IMR-90 (cell line): ENCODE measurements around the gene RBPJ. TPM values are rescaled to one million over a fixed set of nuclear protein-coding genes. Genes with fewer than 3 reads are reported as not detected.
A peak's percentile ranks its signal among the peaks of the same experiment; 100 is the strongest.

Source experiments
- ATAC-seq: fragments of 200-7000 bp; cut with Tn5 transposase; 2 replicates; pipeline ENCODE4 v1.9.1; 2020; ENCODE audit warnings: low read depth, mild to moderate bottlenecking, moderate library complexity
- BruUV-seq: library from RNA; stranded (reverse); fragments of 400-500 nt; replicated peaks from 2 replicates; lab custom pipeline; 2021; lab: Mats Ljungman, UMichigan
- CTCF ChIA-PET: fragments of 300-600 bp; formaldehyde crosslinking; extraction: SDS; loops from one replicate; lab custom pipeline; 2021; ENCODE audit warnings: antibody characterized with exemption; lab: Yijun Ruan, JAX
- POLR2A ChIA-PET: fragments of 300-600 bp; sonication (Branson Sonifier 250); formaldehyde crosslinking; loops from one replicate; lab custom pipeline; 2022; ENCODE audit warnings: antibody characterized with exemption; ENCODE audit not compliant: unreplicated experiment; lab: Charles Lee
- DNase-seq: peaks from one replicate; pipeline ENCODE4 v3.0.0; 2013
- H2AFZ ChIP-seq: replicated peaks from 2 replicates; pipeline ENCODE3; 2013; ENCODE audit warnings: low read length, mild to moderate bottlenecking; ENCODE audit not compliant: poor library complexity
- H2AK5ac ChIP-seq: 2 replicates; pipeline ENCODE4 v1.6.1; 2013; ENCODE audit warnings: low read depth, low read length, inconsistent platforms
- H2AK9ac ChIP-seq: replicated peaks from 2 replicates; pipeline ENCODE3; 2013; ENCODE audit warnings: mild to moderate bottlenecking, low read depth, low read length, moderate library complexity; ENCODE audit not compliant: poor library complexity
- H2BK120ac ChIP-seq: 2 replicates; pipeline ENCODE4 v1.6.1; 2013; ENCODE audit warnings: low read depth, low read length, inconsistent platforms
- H2BK15ac ChIP-seq: 3 replicates; pipeline ENCODE4 v1.6.1; 2013; ENCODE audit warnings: low read depth, low read length, inconsistent platforms
- H2BK20ac ChIP-seq: 2 replicates; pipeline ENCODE4 v1.6.1; 2013; ENCODE audit warnings: low read depth, mild to moderate bottlenecking, inconsistent platforms, low read length, moderate library complexity
- H2BK5ac ChIP-seq: 2 replicates; pipeline ENCODE4 v1.6.1; 2013; ENCODE audit warnings: mild to moderate bottlenecking, low read depth, low read length, inconsistent platforms; ENCODE audit not compliant: poor library complexity, severe bottlenecking
- H3K14ac ChIP-seq: replicated peaks from 2 replicates; pipeline ENCODE4 v1.6.1; 2013; ENCODE audit warnings: low read depth, low read length, inconsistent platforms
- H3K18ac ChIP-seq: 2 replicates; pipeline ENCODE4 v1.6.1; 2013; ENCODE audit warnings: low read depth, low read length, control low read depth
- H3K23ac ChIP-seq: 2 replicates; pipeline ENCODE4 v1.6.1; 2013; ENCODE audit warnings: low read depth, low read length, inconsistent platforms
- H3K27ac ChIP-seq: 2 replicates; pipeline ENCODE4 v1.5.1; 2013; ENCODE audit warnings: mild to moderate bottlenecking, control low read depth, low read length; ENCODE audit not compliant: insufficient read depth
- H3K27me3 ChIP-seq: 2 replicates; pipeline ENCODE4 v1.6.1; 2013; ENCODE audit warnings: low read length; ENCODE audit not compliant: control insufficient read depth, insufficient read depth
- H3K36me3 ChIP-seq: 2 replicates; pipeline ENCODE4 v1.6.1; 2013; ENCODE audit warnings: low read length, mixed read lengths; ENCODE audit not compliant: control insufficient read depth, insufficient read depth
- H3K4ac ChIP-seq: 2 replicates; pipeline ENCODE4 v1.6.1; 2013; ENCODE audit warnings: low read depth, low read length, inconsistent platforms
- H3K4me1 ChIP-seq: 2 replicates; pipeline ENCODE4 v1.6.1; 2013; ENCODE audit warnings: low read length, mixed read lengths; ENCODE audit not compliant: control insufficient read depth, insufficient read depth
- H3K4me2 ChIP-seq: 2 replicates; pipeline ENCODE4 v1.6.1; 2013; ENCODE audit warnings: low read depth, mild to moderate bottlenecking, control low read depth, low read length, moderate library complexity
- H3K4me3 ChIP-seq: 2 replicates; pipeline ENCODE4 v1.5.1; 2013; ENCODE audit warnings: low read depth, mild to moderate bottlenecking, control low read depth, low read length, moderate library complexity; ENCODE audit not compliant: insufficient read depth
- H3K56ac ChIP-seq: 2 replicates; pipeline ENCODE4 v1.6.1; 2013; ENCODE audit warnings: low read length, inconsistent platforms; ENCODE audit not compliant: insufficient read depth; ENCODE audit errors: extremely low read depth
- H3K79me1 ChIP-seq, 2 experiments: 2 replicates each; pipeline ENCODE4 v1.6.1; 2013; ENCODE audit warnings: low read length in 2 of 2, inconsistent platforms in 1 of 2, low read depth in 1 of 2
- H3K9ac ChIP-seq: 2 replicates; pipeline ENCODE4 v1.6.1; 2013; ENCODE audit warnings: low read depth, low read length, control low read depth
- H3K9me1 ChIP-seq: 2 replicates; pipeline ENCODE4 v1.6.1; 2013; ENCODE audit warnings: low read length, inconsistent platforms; ENCODE audit not compliant: insufficient read depth
- H3K9me3 ChIP-seq: 2 replicates; pipeline ENCODE4 v1.6.1; 2013; ENCODE audit warnings: low read length; ENCODE audit not compliant: control insufficient read depth, insufficient read depth
- H4K20me1 ChIP-seq: 2 replicates; pipeline ENCODE4 v1.6.1; 2013; ENCODE audit warnings: low read length, inconsistent platforms; ENCODE audit not compliant: insufficient read depth
- H4K5ac ChIP-seq: 2 replicates; pipeline ENCODE4 v1.6.1; 2013; ENCODE audit warnings: mild to moderate bottlenecking, low read depth, low read length, control low read depth
- H4K8ac ChIP-seq, 2 experiments: 2 replicates each; pipeline ENCODE4 v1.6.1; 2013; ENCODE audit warnings: low read depth in 2 of 2, low read length in 2 of 2, control low read depth in 1 of 2, inconsistent platforms in 1 of 2
- H4K91ac ChIP-seq: 2 replicates; pipeline ENCODE4 v1.6.1; 2013; ENCODE audit warnings: low read depth, low read length, inconsistent platforms; ENCODE audit not compliant: insufficient read depth
- CEBPB ChIP-seq: IDR thresholded peaks from 2 replicates; pipeline ENCODE4 v1.6.1; 2012; ENCODE audit warnings: low read depth, low read length, improper control_type of control experiment
- CHD1 ChIP-seq: IDR thresholded peaks from 2 replicates; pipeline ENCODE4 v1.6.1; 2012; ENCODE audit warnings: low read depth, low read length, improper control_type of control experiment
- ELK1 ChIP-seq: fragments of 150-350 bp; IDR thresholded peaks from 2 replicates; pipeline ENCODE4 v1.6.1; 2016; ENCODE audit warnings: low read depth, mild to moderate bottlenecking, low read length, moderate library complexity, borderline replicate concordance
- MAFK ChIP-seq: IDR thresholded peaks from 2 replicates; pipeline ENCODE4 v1.6.1; 2012; ENCODE audit warnings: low read depth, low read length, improper control_type of control experiment
- MAZ ChIP-seq: IDR thresholded peaks from 2 replicates; pipeline ENCODE4 v1.6.1; 2012; ENCODE audit warnings: low read depth, mild to moderate bottlenecking, low read length, improper control_type of control experiment, moderate library complexity, borderline replicate concordance
- POLR2A ChIP-seq: IDR thresholded peaks from 2 replicates; pipeline ENCODE4 v1.6.1; 2012; ENCODE audit warnings: mild to moderate bottlenecking, low read depth, low read length
- SMC3 ChIP-seq: fragments of 150-350 bp; IDR thresholded peaks from 2 replicates; pipeline ENCODE4 v1.6.1; 2016; ENCODE audit warnings: low read depth, mild to moderate bottlenecking, antibody characterized with exemption, low read length, moderate library complexity
- WGBS, 2 experiments: methylation state at CpG; one replicate each; pipeline versions ENCODE4 v1.1.5 to v1.1.7; 2013; ENCODE audit warnings: missing lambda C conversion rate in 2 of 2; ENCODE audit not compliant: insufficient read length in 1 of 2; ENCODE audit errors: extremely low coverage in 2 of 2; 5-methylcytosine and 5-hydroxymethylcytosine counted together
- dilution Hi-C: fragments of 300-500 bp; cut with HindIII; formaldehyde crosslinking; loops from one replicate; pipeline ENCODE4 v1.14.3; 2018; ENCODE audit warnings: low sequenced_read_pairs; ENCODE audit not compliant: unreplicated experiment
- in situ Hi-C: fragments of 300-500 bp; cut with MboI; formaldehyde crosslinking; loops from 3 replicates; pipeline ENCODE4 v1.14.3; 2019; ENCODE audit warnings: low sequenced_read_pairs, inconsistent platforms, mixed read lengths
- intact Hi-C: fragments of 100-400 bp; cut with micrococcal nuclease; formaldehyde crosslinking; loops from 2 replicates; pipeline ENCODE4 v1.10.0; 2022
- polyA plus RNA-seq, 3 experiments: library from polyadenylated mRNA; depleted of rRNA; stranded (reverse); fragments of >200 nt; gene quantifications; 2 replicates each; pipeline ENCODE4 v1.2.3, GENCODE V29; 2012; ENCODE audit warnings: low replicate concordance in 1 of 3
- total RNA-seq: library from RNA; depleted of rRNA; stranded (reverse); fragments of >200 nt; gene quantifications from 2 replicates; pipeline ENCODE4 v1.2.3, GENCODE V29; 2012
- TF ChIP-seq, protein P1 (sequence below): fragments of 150-350 bp; IDR thresholded peaks from 2 replicates; pipeline ENCODE4 v1.6.1; 2017; ENCODE audit warnings: mild to moderate bottlenecking, antibody characterized with exemption, low read length, low read depth
- TF ChIP-seq, protein P2 (sequence below): conservative IDR thresholded peaks from 2 replicates; pipeline ENCODE4 v1.5.1; 2012; ENCODE audit warnings: mild to moderate bottlenecking, low read depth, low read length, improper control_type of control experiment

RBPJ gene
- total and polyA plus RNA-seq, 2 of the 4 experiments (the other 2 are of a cell fraction), result 50.3 to 148 TPM

DNA sequence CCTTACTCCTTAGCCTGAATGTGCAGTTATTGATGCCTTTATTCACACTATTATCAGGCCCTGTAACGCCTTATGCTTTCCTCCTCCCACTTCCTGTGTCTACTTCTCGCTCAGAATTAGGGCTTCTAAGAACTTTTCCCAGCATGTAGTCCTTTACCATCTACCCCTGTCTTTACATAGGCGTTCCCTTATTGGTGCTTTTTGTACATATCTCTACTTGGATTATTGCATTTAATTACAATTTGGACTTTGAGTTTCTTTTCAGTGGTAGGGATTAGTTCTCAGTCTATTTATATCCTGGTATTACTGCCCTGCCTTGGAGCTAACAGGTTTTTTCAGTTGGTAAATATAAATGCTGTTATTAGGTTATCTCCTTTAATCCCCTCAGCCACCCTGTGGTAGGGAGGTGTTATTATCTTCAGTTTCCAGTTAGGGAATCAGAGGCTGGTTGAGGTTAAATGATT, 84.0 kb downstream of the RBPJ start:
- H3K9ac ChIP-seq, result no peak overlapping the region
- no peak overlapping the region for H2AK9ac ChIP-seq
- H3K14ac ChIP-seq, result no peak overlapping the region
- no peak overlapping the region for H3K4me2 ChIP-seq
- peak overlapping the region; percentile 29; the same call in 1 of the 2 replicates for H4K5ac ChIP-seq
- H2BK5ac ChIP-seq, result peak overlapping the region; percentile 50
- TF ChIP-seq MAZ, result no peak
- TF ChIP-seq SMC3, result no peak
- TF ChIP-seq CEBPB, result no peak
- TF ChIP-seq MAFK, result no peak
- TF ChIP-seq, protein P1, sequence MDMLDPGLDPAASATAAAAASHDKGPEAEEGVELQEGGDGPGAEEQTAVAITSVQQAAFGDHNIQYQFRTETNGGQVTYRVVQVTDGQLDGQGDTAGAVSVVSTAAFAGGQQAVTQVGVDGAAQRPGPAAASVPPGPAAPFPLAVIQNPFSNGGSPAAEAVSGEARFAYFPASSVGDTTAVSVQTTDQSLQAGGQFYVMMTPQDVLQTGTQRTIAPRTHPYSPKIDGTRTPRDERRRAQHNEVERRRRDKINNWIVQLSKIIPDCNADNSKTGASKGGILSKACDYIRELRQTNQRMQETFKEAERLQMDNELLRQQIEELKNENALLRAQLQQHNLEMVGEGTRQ, result no peak
- no peak for TF ChIP-seq POLR2A
- TF ChIP-seq ELK1, result no peak
- TF ChIP-seq, protein P2, sequence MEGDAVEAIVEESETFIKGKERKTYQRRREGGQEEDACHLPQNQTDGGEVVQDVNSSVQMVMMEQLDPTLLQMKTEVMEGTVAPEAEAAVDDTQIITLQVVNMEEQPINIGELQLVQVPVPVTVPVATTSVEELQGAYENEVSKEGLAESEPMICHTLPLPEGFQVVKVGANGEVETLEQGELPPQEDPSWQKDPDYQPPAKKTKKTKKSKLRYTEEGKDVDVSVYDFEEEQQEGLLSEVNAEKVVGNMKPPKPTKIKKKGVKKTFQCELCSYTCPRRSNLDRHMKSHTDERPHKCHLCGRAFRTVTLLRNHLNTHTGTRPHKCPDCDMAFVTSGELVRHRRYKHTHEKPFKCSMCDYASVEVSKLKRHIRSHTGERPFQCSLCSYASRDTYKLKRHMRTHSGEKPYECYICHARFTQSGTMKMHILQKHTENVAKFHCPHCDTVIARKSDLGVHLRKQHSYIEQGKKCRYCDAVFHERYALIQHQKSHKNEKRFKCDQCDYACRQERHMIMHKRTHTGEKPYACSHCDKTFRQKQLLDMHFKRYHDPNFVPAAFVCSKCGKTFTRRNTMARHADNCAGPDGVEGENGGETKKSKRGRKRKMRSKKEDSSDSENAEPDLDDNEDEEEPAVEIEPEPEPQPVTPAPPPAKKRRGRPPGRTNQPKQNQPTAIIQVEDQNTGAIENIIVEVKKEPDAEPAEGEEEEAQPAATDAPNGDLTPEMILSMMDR, result no peak
- TF ChIP-seq CHD1, result no peak
- dilution Hi-C loops (no loop called here), in situ Hi-C loops (loop anchor here (5.0 to 10.0 kb wide), 2 partner anchors 380 to 412 kb away; no protein-coding TSS in a partner anchor), intact Hi-C loops (no loop called here)
- no peak overlapping the region for H4K8ac ChIP-seq
- no peaks in the 10 kb centered on the region; the same call in 1 of the 2 replicates for H3K4me1 ChIP-seq
- ChIA-PET POLR2A (no interaction called here), CTCF (interaction anchor here (0.5 to 1.0 kb wide), 2 partner anchors 11 to 51 kb away, joined by 3 to 4 read pairs; no protein-coding TSS in a partner anchor)
- H2AK5ac ChIP-seq, result no peak overlapping the region
- H3K4ac ChIP-seq, result no peak overlapping the region
- no peak overlapping the region for H3K56ac ChIP-seq
- DNase-seq (no peak), ATAC-seq (no peak)
- no peak overlapping the region for H4K91ac ChIP-seq
- 100% methylated on average over 1 of the region's 3 CpGs; no CpG with 5 or more reads in 1 of the 2 experiments for WGBS, 2 experiments
- H3K4me3 ChIP-seq, result no peak overlapping the region
- no peak overlapping the region; the same call in 1 of the 2 replicates for H3K18ac ChIP-seq
- no peak overlapping the region for H2BK120ac ChIP-seq
- H3K79me1 ChIP-seq, result peaks cover 32 to 47% of the 10 kb centered on the region in 2 experiments
- no peak overlapping the region for H2BK15ac ChIP-seq
- no TSS peak for BruUV-seq
- no peak overlapping the region for H2BK20ac ChIP-seq
- no peak overlapping the region for H3K27ac ChIP-seq
- no peak overlapping the region for H2AFZ ChIP-seq
- H3K9me1 ChIP-seq, result 0 out of 2 replicates have a peak, but pooled peaks cover 3% of the 10 kb centered on the region
- no peaks in the 10 kb centered on the region; the same call in 1 of the 2 replicates for H4K20me1 ChIP-seq
- H3K36me3 ChIP-seq, result peaks cover 20% of the 10 kb centered on the region
- no peaks in the 10 kb centered on the region for H3K27me3 ChIP-seq
- H3K23ac ChIP-seq, result no peak overlapping the region
- H3K9me3 ChIP-seq, result peaks cover 7% of the 10 kb centered on the region
